Measurements from ENCODE around the gene CFAP46.

DNA sequence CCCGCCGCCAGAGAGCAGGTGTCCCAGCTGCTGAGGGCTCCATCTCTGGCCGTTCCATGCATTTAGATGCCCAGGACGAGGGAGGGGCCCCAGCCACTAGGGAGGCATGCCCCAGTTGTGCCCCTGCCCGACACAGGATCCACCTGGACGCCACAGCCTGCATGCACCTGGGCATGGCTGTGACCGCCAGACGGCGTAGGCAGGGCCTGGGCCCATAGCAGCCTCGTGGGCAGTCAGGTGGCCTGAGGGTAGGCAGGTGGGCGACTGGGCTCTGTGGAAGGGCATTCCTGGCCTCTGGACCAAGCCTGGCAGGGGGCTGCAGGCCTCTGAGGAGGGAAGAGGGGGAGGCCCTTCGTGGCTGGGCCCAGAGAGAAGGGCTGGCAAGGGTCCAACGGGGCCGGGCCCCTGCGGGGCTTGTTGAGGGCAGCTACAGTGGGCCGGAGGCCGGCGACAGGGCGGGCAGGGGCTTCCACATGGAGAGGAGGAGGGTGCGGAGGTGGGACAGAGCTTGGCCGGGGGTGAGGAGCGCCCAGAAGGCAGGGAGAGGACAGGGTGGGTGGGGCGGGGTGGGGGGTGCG is 80.4 kb downstream of the CFAP46 start:
- TF ChIP-seq, protein P1, sequence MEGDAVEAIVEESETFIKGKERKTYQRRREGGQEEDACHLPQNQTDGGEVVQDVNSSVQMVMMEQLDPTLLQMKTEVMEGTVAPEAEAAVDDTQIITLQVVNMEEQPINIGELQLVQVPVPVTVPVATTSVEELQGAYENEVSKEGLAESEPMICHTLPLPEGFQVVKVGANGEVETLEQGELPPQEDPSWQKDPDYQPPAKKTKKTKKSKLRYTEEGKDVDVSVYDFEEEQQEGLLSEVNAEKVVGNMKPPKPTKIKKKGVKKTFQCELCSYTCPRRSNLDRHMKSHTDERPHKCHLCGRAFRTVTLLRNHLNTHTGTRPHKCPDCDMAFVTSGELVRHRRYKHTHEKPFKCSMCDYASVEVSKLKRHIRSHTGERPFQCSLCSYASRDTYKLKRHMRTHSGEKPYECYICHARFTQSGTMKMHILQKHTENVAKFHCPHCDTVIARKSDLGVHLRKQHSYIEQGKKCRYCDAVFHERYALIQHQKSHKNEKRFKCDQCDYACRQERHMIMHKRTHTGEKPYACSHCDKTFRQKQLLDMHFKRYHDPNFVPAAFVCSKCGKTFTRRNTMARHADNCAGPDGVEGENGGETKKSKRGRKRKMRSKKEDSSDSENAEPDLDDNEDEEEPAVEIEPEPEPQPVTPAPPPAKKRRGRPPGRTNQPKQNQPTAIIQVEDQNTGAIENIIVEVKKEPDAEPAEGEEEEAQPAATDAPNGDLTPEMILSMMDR (conservative IDR thresholded peaks at IDR 0.05 in 1 of 2, IDR thresholded peaks at IDR 0.05 in 1 of 2; ENCODE audit: extremely low read depth in 1 of 2, insufficient read depth in 1 of 2, low read depth in 1 of 2, low read length in 2 of 2), result no peak
- no peak for TF ChIP-seq EZH2 (IDR thresholded peaks at IDR 0.05; ENCODE audit: borderline replicate concordance, low read length)
